ENCODE results near the gene SYCE1.
"Not testable (repeated sequence)": the region's sequence is repeated elsewhere in the genome, so short reads cannot be mapped to it uniquely, and the experiment has no call there.

SYCE1 gene

GRCh38 chr10:133565441-133566294 lies at the start of gene SYCE1:
TSS of gene SYCE1 (minus strand) at chr10:133565583. CDS start at chr10:133565529, 54 bp downstream.
- DNase-seq: no peak

- no peak for DNase-seq
Measured at GRCh38 chr10:133614830-133615580, 49.6 kb upstream of the SYCE1 start.

- DNase-seq: no peak
Measured at GRCh38 chr10:133613699-133614098, 48.3 kb upstream of the SYCE1 start.

- no peak for DNase-seq
Measured at GRCh38 chr10:133611079-133611478, 45.7 kb upstream of the SYCE1 start.

- no peak for DNase-seq
Measured at GRCh38 chr10:133608855-133609254, 43.5 kb upstream of the SYCE1 start.

GRCh38 chr10:133603434-133603833 lies 38.1 kb upstream of the SYCE1 start:
- DNase-seq: not testable (repeated sequence)

GRCh38 chr10:133600657-133601056 lies 35.3 kb upstream of the SYCE1 start:
- DNase-seq: no peak

GRCh38 chr10:133599869-133600268 lies 34.5 kb upstream of the SYCE1 start:
- not testable (repeated sequence) for DNase-seq

- DNase-seq: no peak
Measured at GRCh38 chr10:133592716-133593115, 27.3 kb upstream of the SYCE1 start.

GRCh38 chr10:133590970-133591359 lies 25.6 kb upstream of the SYCE1 start:
- DNase-seq: no peak

- DNase-seq: no peak
Measured at GRCh38 chr10:133590226-133590969, 25.0 kb upstream of the SYCE1 start.

GRCh38 chr10:133577037-133577436 lies 11.7 kb upstream of the SYCE1 start:
- not testable (repeated sequence) for DNase-seq

GRCh38 chr10:133573460-133573859 lies 8.1 kb upstream of the SYCE1 start:
- DNase-seq: not testable (repeated sequence)

GRCh38 chr10:133572055-133572454 lies 6.7 kb upstream of the SYCE1 start:
- not testable (repeated sequence) for DNase-seq

- not testable (repeated sequence) for DNase-seq
Measured at GRCh38 chr10:133569801-133570200, 4.4 kb upstream of the SYCE1 start.

GRCh38 chr10:133568831-133569527 lies 3.6 kb upstream of the SYCE1 start:
- DNase-seq: not testable (repeated sequence)

- no peak for DNase-seq
Measured at GRCh38 chr10:133568287-133568614, 2.9 kb upstream of the SYCE1 start.

GRCh38 chr10:133567609-133568286 lies 2.4 kb upstream of the SYCE1 start:
- DNase-seq: no peak

GRCh38 chr10:133567119-133567518 lies 1.7 kb upstream of the SYCE1 start:
- no peak for DNase-seq

GRCh38 chr10:133564816-133565215 lies 567 bp downstream of the SYCE1 start:
- DNase-seq: no peak

GRCh38 chr10:133559216-133559615 lies 6.2 kb downstream of the SYCE1 start:
- no peak for DNase-seq

GRCh38 chr10:133557381-133557780 lies 8.0 kb downstream of the SYCE1 start:
- DNase-seq: no peak

Measured in activated CD4-positive, alpha-beta T cell treated with anti-CD3 and anti-CD28 coated beads, Interleukin-2, amount 50 U/mL, for 1 hour (primary cell).